Stimulated activated CD4-positive, alpha-beta T cell treated with anti-CD3 and anti-CD28 coated beads, TNF-alpha, amount 100 ng/mL, for 4 hours (primary cell): ENCODE measurements around the gene PRKAR1A.
"Not testable (repeated sequence)": the region's sequence is repeated elsewhere in the genome, so short reads cannot be mapped to it uniquely, and the experiment has no call there.

Experiments
- DNase-seq, 3 experiments: peaks; one replicate each; pipeline ENCODE4 v3.0.0-alpha.2; 2020; ENCODE audit warnings: low read depth in 3 of 3

The PRKAR1A gene

GRCh38 chr17:68511254-68511670 lies 968 bp upstream of the PRKAR1A start:
- no peak for DNase-seq

- peak; percentile 54 to 67 (median 60) for DNase-seq
Measured at GRCh38 chr17:68511671-68512246, 471 bp upstream of the PRKAR1A start.

DNA sequence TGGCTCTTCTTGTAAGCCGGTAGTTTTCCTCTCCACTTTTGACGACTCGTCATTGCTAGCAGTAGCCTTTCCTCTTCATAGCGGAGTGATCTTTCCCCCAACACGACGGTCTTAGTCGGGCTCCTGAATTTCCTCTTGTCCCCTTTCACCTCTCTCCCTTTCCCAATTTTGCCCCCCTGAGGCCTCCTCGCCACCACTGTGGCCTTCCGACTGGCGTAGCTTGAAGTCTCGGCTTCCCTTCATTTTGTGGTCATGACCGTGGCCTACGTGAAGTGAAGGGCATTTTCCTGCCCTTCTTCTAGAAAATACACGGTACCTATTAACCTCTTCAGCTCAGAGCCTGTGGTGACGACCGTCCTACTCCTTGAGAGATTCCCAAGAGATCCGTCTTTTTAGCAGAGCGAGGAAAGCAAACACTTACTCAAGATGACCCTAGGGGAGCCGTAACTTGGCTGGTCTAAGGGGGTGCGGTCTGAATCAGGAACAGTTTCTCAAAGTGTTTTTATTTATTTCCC lies 787 bp downstream of the PRKAR1A start:
- DNase-seq: no peak

DNA sequence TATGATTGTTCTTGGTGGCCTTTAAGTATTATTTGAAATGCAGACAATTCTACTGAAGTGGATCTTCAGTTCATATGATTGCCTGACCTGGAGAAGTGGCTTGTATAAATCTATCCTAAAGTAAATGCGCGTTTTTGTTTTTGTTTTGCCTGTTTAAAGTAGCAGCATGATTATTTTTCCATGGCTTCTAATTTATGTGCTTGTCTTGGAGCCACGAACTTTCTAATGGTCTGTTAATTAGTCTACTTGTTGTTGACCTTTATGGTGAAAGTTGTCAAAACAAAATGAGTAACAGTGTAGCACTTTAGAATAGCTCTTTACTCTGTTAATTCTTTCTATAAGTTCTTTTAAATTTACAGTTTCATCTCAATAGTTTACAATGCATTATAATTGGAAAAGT lies 1.7 kb downstream of the PRKAR1A start:
- DNase-seq: no peak

GRCh38 chr17:68514831-68515635 lies 2.8 kb downstream of the PRKAR1A start:
- DNase-seq: no peak

DNA sequence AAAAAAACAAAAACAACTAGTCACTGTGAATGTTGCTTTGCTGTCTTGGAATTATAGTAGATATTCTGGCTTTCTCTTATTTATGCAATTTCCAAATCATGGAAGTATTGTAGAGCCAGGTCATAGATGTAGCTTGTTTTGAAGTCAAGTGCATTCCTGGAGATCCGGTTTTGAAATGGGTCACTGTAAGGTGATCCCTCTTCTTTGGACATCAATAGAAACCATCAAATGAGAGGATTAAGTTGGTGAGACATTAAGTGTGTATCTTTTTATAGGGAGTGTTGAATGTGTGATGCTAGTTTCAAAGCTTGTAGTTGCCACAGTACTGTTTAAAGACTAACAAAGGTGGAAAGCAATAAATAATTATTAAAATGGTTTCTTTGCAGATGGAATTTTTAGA lies 4.5 kb downstream of the PRKAR1A start:
- no peak for DNase-seq

DNA sequence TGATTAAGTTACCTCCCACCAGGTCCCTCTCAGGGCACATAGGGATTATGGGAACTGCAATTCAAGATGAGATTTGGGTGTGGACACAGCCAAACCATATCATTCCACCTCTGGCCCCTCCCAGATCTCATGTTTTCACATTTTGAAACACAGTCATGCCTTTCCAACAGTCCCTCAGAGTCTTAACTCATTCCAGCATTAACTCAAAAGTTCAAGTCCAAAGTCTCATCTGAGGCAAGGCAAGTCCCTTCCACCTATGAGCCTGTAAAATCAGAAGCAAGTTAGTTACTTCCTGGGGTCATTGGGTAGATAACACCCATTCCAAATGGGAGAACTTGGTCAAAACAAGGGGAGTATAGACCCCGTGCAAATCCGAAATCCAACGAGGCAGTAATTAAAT lies 5.4 kb downstream of the PRKAR1A start:
- not testable (repeated sequence) for DNase-seq

- DNase-seq: no peak
Measured at GRCh38 chr17:68518063-68518815, 6.0 kb downstream of the PRKAR1A start.

DNA sequence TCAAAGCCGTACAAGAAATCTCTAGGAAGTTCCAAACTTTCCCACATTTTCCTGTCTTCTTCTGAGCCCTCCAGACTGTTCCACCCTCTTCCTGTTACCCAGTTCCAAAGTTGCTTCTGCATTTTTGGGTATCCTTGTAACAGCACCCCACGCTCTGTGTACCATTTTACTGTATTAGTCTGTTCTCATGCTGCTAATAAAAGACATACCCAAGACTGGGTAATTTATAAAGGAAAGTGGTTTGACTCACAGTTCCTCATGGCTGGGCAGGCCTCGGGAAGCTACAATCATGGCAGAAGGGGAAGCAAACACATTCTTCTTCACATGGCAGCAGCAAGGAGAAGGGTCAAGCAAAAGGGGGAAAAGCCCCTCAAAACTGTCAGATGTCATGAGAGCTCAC lies 6.8 kb downstream of the PRKAR1A start:
- not testable (repeated sequence) for DNase-seq

GRCh38 chr17:68519911-68520310 lies 7.7 kb downstream of the PRKAR1A start:
- no peak for DNase-seq

GRCh38 chr17:68522266-68522665 lies 10.0 kb downstream of the PRKAR1A start:
- DNase-seq: no peak

DNA sequence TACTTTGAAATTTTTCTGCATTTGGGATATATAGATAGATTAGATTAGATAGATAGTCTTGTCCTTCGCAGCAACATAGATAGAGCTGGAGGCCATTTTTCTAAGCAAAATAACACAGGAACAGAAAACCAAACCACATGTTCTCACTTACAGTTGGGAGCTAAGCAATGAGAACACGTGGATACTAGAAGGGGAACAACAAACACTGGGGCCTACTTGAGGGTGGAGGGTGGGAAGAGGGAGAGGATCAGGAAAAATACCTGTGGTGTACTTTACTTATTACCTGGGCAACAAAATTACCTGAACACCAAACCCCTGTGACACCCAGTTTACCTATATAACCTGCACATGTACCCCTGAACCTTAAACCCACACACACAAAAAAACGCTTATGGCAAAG lies 14.3 kb downstream of the PRKAR1A start:
- DNase-seq: no peak

GRCh38 chr17:68527314-68527713 lies 15.1 kb downstream of the PRKAR1A start:
- DNase-seq: no peak

DNA sequence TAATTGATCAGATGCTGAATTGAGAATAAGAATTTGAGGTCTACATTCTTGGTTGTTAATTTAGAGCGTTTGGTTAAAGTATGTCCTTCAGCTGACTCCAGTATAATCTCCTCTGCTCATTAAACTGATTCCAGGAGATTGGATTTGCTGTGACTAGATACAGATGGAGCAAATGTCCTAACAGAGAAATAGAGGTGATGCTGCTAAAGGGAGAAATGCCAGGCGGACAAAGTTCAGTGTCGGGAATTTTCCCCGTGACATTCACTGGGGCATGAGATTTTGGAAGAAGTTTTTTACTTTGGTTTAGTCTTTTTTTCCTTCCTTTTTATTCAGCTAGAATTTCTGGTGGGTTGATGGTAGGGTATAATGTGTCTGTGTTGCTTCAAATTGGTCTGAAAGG lies 19.0 kb downstream of the PRKAR1A start:
- no peak for DNase-seq

DNA sequence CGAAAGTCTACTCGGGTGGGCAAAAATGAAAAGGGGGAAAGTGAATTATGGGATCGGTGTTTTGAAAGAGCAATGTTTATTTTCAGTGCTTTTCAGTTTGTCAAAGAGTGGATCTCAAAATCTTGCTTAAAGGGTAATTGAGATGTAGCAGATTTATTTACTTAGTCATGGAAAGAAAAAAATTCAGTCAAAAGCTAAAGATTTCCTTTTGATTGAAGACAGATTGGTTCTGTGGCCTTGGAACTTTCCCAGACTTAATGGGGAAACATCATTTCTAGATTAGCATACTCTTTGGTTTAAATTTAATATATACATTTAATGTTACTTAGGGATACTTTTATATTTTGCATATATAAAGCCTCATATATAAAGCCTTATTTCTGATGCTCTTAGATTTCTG lies 20.6 kb downstream of the PRKAR1A start:
- DNase-seq: no peak

DNA sequence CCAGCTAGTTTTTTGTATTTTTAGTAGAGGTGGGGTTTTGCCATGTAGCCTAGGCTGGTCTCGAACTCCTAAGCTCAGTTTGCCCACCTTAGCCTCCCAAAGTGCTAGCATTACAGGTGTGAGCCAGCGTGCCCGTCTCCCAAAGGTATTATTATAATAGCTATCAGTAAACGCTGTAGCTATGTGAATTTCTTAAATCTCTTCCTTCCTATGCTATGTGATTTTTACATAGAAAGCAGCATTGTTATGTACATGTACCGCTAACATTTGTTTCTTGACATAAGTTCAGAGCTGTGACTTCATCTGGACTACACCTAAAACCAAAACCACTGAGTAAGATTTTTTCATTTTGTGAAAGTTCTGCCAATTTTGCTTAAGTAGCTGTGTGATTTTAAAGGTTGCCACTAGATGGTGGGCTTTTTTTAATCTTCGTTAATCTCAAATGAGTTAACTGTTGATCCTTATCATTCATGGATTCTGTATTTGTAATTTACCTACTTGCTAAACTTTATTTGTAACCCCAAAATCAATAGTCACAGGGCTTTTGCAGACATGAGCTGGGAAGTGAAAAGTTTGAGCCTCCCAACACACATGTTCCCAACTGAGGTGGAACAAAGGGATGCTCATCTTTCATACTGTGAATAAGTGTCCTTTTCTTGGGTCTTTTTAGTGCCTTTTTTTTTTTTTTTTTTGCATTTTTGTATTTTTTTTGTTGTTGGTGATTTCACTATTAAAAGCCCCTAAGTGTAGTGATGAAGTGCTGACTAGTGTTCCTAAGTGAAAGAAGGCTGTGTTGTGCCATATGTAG lies 21.9 kb downstream of the PRKAR1A start:
- DNase-seq: no peak

GRCh38 chr17:68534695-68535088 lies 22.5 kb downstream of the PRKAR1A start:
- no peak for DNase-seq

GRCh38 chr17:68535922-68536321 lies 23.7 kb downstream of the PRKAR1A start:
- DNase-seq: no peak

- DNase-seq: no peak
Measured at GRCh38 chr17:68539548-68540467, 27.6 kb downstream of the PRKAR1A start.

DNA sequence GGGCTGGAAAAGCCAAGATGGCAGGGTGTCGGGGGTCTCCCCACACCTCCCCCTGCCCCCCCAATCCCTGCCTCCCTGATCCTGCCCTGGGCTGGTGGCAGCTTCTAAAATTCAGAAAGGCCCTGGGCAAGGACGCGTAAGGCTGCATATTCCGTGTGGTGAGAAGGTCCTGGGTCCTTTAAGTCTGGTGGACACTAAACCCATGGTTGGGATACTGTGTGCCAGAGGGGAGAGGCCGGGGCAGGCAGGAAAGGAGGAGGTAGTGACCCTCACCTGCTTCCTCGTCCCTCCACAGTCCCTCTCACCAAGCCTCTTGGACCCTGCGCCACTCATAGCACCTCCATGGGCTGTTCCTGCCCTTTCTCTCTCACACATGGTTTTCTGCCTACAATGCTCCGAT lies 28.8 kb downstream of the PRKAR1A start:
- DNase-seq: no peak

- DNase-seq: no peak
Measured at GRCh38 chr17:68541816-68542215, 29.6 kb downstream of the PRKAR1A start.
